PC-3 (cell line): ENCODE results near the gene MAMDC2. TPM values are rescaled to one million over a fixed set of nuclear protein-coding genes. Genes with fewer than 3 reads are reported as not detected.

Source experiments
- ATAC-seq: fragments of 200-7000 bp; cut with Tn5 transposase; 2 replicates; pipeline ENCODE4 v1.9.1; 2020; ENCODE audit warnings: mild to moderate bottlenecking, moderate library complexity
- BruUV-seq: library from RNA; stranded (reverse); fragments of 400-500 nt; replicated peaks from 2 replicates; lab custom pipeline; 2021; lab: Mats Ljungman, UMichigan
- CTCF ChIA-PET: fragments of 300-600 bp; sonication (Branson Sonifier 250); formaldehyde crosslinking; loops from one replicate; lab custom pipeline; 2022; ENCODE audit warnings: antibody characterized with exemption; lab: Charles Lee
- POLR2A ChIA-PET: fragments of 300-600 bp; sonication (Branson Sonifier 250); formaldehyde crosslinking; loops from one replicate; lab custom pipeline; 2022; ENCODE audit warnings: antibody characterized with exemption; ENCODE audit not compliant: unreplicated experiment; lab: Charles Lee
- DNase-seq: peaks from one replicate; pipeline ENCODE4 v3.0.0-alpha.2; 2015
- H2AFZ ChIP-seq: fragments of 300-600 bp; sonication (generic); 2 replicates; pipeline ENCODE4 v1.6.0; 2016; ENCODE audit warnings: antibody characterized with exemption, low read length
- H3F3A ChIP-seq: fragments of 300-600 bp; sonication (generic); one replicate; pipeline ENCODE4 v1.6.0; 2017; ENCODE audit warnings: antibody characterized with exemption, low read length, control low read depth, mild to moderate bottlenecking; ENCODE audit not compliant: unreplicated experiment
- H3K27ac ChIP-seq: fragments of 300-600 bp; sonication (generic); 2 replicates; pipeline ENCODE4 v1.5.1; 2016; ENCODE audit warnings: mild to moderate bottlenecking, low read length
- H3K27me3 ChIP-seq: fragments of 300-600 bp; sonication (generic); 2 replicates; pipeline ENCODE4 v1.6.1; 2016; ENCODE audit warnings: low read length, mixed read lengths
- H3K36me3 ChIP-seq: fragments of 300-600 bp; sonication (generic); 2 replicates; pipeline ENCODE4 v1.6.1; 2016; ENCODE audit warnings: low read depth, mixed run types, low read length, mixed read lengths
- H3K4me1 ChIP-seq: fragments of 300-600 bp; sonication (generic); 2 replicates; pipeline ENCODE4 v1.5.1; 2016; ENCODE audit warnings: low read length; ENCODE audit not compliant: insufficient read depth
- H3K4me2 ChIP-seq: fragments of 300-600 bp; sonication (generic); 2 replicates; pipeline ENCODE4 v1.6.0; 2016; ENCODE audit warnings: low read length
- H3K4me3 ChIP-seq: fragments of 300-600 bp; sonication (generic); 2 replicates; pipeline ENCODE4 v1.5.1; 2016; ENCODE audit warnings: mild to moderate bottlenecking, low read length, mixed read lengths
- H3K79me2 ChIP-seq: fragments of 300-600 bp; sonication (generic); 2 replicates; pipeline ENCODE4 v1.6.1; 2017; ENCODE audit warnings: low read length, mixed read lengths
- H3K9ac ChIP-seq: fragments of 300-600 bp; sonication (generic); 2 replicates; pipeline ENCODE4 v1.6.0; 2016; ENCODE audit warnings: mild to moderate bottlenecking, low read length
- H3K9me2 ChIP-seq: fragments of 300-600 bp; sonication (generic); replicated peaks from 2 replicates; pipeline ENCODE4 v1.6.1; 2016; ENCODE audit warnings: mixed run types, low read length, mixed read lengths
- H3K9me3 ChIP-seq: fragments of 300-600 bp; sonication (generic); 2 replicates; pipeline ENCODE4 v1.6.1; 2016; ENCODE audit warnings: low read length, mixed read lengths
- H4K20me1 ChIP-seq: fragments of 300-600 bp; sonication (generic); 2 replicates; pipeline ENCODE4 v1.6.1; 2016; ENCODE audit warnings: low read length, mixed read lengths
- EZH2 ChIP-seq: fragments of 300-600 bp; sonication (generic); IDR thresholded peaks from one replicate; pipeline ENCODE4 v1.6.1; 2017; ENCODE audit warnings: antibody characterized with exemption, mild to moderate bottlenecking, low read length; ENCODE audit not compliant: unreplicated experiment
- EZH2phosphoT487 ChIP-seq: fragments of 300-600 bp; sonication (generic); IDR thresholded peaks from 2 replicates; pipeline ENCODE4 v1.6.1; 2018; ENCODE audit warnings: mild to moderate bottlenecking, antibody characterized with exemption, low read length, borderline replicate concordance
- intact Hi-C: fragments of 100-400 bp; cut with micrococcal nuclease; formaldehyde crosslinking; loops from 2 replicates; pipeline ENCODE4 v1.9.0; 2023
- total RNA-seq: library from RNA; depleted of rRNA; stranded (reverse); fragments of >200 nt; gene quantifications from 2 replicates; pipeline ENCODE4 v1.2.3, GENCODE V29; 2014
- TF ChIP-seq, protein P1 (sequence below): fragments of 300-600 bp; sonication (generic); conservative IDR thresholded peaks from 2 replicates; pipeline ENCODE4 v1.5.1; 2017; ENCODE audit warnings: antibody characterized with exemption, low read depth, mild to moderate bottlenecking, low read length

The MAMDC2 gene
- total RNA-seq, 1 experiment from 2014 or later = not detected

DNA sequence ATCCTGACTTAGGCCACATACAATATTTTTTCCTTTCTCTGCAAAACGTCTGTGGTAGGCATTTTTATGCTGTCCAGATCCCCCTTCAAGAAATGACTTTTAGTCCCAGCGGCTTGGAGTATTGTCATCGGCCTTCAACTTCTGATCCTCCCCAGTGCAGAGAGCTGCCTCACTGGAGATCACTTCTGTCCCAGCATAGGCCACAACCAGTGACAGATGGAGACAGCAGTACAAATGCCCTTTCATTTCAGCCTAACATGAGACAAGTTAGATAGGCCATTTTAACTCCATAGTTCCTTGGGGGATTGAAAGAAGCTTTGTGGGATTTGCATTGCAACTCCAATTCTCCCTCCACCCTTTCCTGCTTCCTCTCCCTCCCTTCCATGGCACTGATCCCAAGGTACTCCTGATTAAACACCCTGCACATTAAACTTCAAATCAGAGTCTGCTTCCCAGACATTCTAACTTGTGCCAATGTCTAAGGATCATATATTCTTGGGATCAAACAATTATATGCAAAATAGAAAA, 3.2 kb upstream of the MAMDC2 start:
- Histone ChIP-seq H3K27me3 (peaks cover 2% of the 10 kb centered on the region; the same call in 1 of the 2 replicates), H3K9me3 (no peaks in the 10 kb centered on the region), H3K9ac (no peak overlapping the region), H3K4me3 (no peak overlapping the region), H3K36me3 (no peaks in the 10 kb centered on the region), H3K79me2 (no peaks in the 10 kb centered on the region), H3K27ac (no peak overlapping the region), H3K9me2 (no peaks in the 10 kb centered on the region), H4K20me1 (no peaks in the 10 kb centered on the region), H3K4me2 (no peak overlapping the region), H3K4me1 (no peaks in the 10 kb centered on the region), H3F3A (no peaks in the 10 kb centered on the region), H2AFZ (no peak overlapping the region)
- DNase-seq (no peak), ATAC-seq (no peak)
- ChIA-PET CTCF (no interaction called here), POLR2A (no interaction called here)
- TF ChIP-seq EZH2phosphoT487 (no peak), EZH2 (no peak)
- TF ChIP-seq, protein P1, sequence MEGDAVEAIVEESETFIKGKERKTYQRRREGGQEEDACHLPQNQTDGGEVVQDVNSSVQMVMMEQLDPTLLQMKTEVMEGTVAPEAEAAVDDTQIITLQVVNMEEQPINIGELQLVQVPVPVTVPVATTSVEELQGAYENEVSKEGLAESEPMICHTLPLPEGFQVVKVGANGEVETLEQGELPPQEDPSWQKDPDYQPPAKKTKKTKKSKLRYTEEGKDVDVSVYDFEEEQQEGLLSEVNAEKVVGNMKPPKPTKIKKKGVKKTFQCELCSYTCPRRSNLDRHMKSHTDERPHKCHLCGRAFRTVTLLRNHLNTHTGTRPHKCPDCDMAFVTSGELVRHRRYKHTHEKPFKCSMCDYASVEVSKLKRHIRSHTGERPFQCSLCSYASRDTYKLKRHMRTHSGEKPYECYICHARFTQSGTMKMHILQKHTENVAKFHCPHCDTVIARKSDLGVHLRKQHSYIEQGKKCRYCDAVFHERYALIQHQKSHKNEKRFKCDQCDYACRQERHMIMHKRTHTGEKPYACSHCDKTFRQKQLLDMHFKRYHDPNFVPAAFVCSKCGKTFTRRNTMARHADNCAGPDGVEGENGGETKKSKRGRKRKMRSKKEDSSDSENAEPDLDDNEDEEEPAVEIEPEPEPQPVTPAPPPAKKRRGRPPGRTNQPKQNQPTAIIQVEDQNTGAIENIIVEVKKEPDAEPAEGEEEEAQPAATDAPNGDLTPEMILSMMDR = no peak
- intact Hi-C loops = no loop called here
- no TSS peak for BruUV-seq

DNA sequence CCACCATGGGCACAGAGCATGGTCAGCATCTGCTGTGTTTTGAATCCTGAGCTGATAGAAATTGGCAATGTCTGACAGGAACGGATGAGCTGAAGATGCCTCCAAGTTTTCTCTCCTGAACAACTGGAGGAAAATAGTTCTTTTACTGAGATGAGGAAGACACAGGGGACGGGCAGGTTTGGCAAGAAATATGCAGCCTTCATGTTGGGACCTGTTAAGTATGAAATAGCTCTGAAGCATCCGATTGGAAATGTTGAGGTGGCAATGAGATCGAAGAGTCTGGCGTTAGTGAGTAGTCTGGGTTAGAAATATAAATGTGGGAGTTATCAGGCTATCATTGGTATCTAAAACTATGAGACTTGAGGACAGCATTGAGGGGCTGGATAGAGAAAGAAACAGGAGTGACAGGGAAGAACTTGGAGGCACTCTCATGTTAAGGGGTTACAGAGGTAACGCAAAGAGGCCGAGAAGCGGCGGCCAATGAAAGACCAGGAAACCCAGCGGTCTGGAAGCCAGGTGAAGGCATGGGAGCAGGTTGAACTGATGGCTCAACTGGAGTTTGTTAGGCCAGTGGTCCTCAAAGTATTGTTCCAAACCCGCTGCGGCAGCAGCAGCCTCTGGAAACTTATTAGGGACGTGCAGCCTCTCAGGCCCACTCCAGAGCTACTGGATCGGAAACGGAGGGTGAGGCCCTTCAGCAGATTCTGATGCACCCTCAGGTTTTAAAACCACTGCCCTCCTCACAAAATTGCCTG, 1.0 kb upstream of the MAMDC2 start:
- no peaks in the 10 kb centered on the region for H3K79me2 ChIP-seq
- no peaks in the 10 kb centered on the region for H3K36me3 ChIP-seq
- no peak overlapping the region for H3K4me3 ChIP-seq
- no peaks in the 10 kb centered on the region for H4K20me1 ChIP-seq
- no TSS peak for BruUV-seq
- no peak overlapping the region for H3K9ac ChIP-seq
- H2AFZ ChIP-seq = no peak overlapping the region
- ATAC-seq (no peak), DNase-seq (no peak)
- H3K9me2 ChIP-seq = no peaks in the 10 kb centered on the region
- ChIA-PET POLR2A (no interaction called here), CTCF (no interaction called here)
- peaks cover 5% of the 10 kb centered on the region; the same call in 1 of the 2 replicates for H3K27me3 ChIP-seq
- intact Hi-C loops = no loop called here
- no peak overlapping the region for H3K4me2 ChIP-seq
- H3K4me1 ChIP-seq = no peaks in the 10 kb centered on the region
- H3F3A ChIP-seq = no peaks in the 10 kb centered on the region
- TF ChIP-seq EZH2phosphoT487 (no peak), EZH2 (no peak)
- TF ChIP-seq, protein P1 = no peak
- no peaks in the 10 kb centered on the region for H3K9me3 ChIP-seq
- no peak overlapping the region for H3K27ac ChIP-seq

DNA sequence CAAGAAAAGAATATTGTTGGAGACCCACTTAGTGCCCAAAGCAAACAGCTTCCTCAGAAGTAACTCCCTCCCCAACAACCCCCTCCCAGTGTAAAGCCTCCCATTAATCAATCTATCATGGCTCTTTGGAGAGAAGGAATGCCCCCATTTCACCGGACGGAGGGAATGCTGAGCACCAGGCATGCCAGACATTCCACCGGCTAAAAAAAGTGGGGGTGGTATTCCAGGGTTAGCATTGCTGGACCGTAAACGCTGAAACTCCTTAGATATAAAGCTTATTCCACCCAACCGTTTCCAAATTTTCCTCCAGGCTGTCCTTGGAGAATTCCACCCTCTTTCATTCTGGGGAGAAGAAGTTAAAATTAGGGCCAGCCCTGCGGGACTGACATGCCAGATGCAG, 363 bp upstream of the MAMDC2 start:
- DNase-seq = no peak
- no peak overlapping the region for H2AFZ ChIP-seq
- no peak overlapping the region for H3K4me3 ChIP-seq
- ChIA-PET POLR2A (no interaction called here), CTCF (no interaction called here)
- peaks cover 5% of the 10 kb centered on the region; the same call in 1 of the 2 replicates for H3K27me3 ChIP-seq
- no peak for ATAC-seq
- H3K79me2 ChIP-seq = no peaks in the 10 kb centered on the region
- H3F3A ChIP-seq = no peaks in the 10 kb centered on the region
- no peaks in the 10 kb centered on the region for H4K20me1 ChIP-seq
- no peak overlapping the region for H3K4me2 ChIP-seq
- H3K4me1 ChIP-seq = no peaks in the 10 kb centered on the region
- no peaks in the 10 kb centered on the region for H3K9me2 ChIP-seq
- TF ChIP-seq EZH2 (no peak), EZH2phosphoT487 (no peak)
- TF ChIP-seq, protein P1 = no peak
- H3K9ac ChIP-seq = no peak overlapping the region
- no TSS peak for BruUV-seq
- H3K9me3 ChIP-seq = no peaks in the 10 kb centered on the region
- intact Hi-C loops = no loop called here
- H3K27ac ChIP-seq = no peak overlapping the region
- no peaks in the 10 kb centered on the region for H3K36me3 ChIP-seq
